DMS53 treated with DMSO at 0.1 percent for 48 hours (cell line): Measurements from ENCODE around the gene ZSCAN23.
"Not testable (repeated sequence)": the region's sequence is repeated elsewhere in the genome, so short reads cannot be mapped to it uniquely, and the experiment has no call there.

Source experiments
- DNase-seq: peaks from one replicate; lab custom pipeline; 2025; ENCODE audit not compliant: unreplicated experiment; lab: John Stamatoyannopoulos, UW

Gene ZSCAN23

DNA sequence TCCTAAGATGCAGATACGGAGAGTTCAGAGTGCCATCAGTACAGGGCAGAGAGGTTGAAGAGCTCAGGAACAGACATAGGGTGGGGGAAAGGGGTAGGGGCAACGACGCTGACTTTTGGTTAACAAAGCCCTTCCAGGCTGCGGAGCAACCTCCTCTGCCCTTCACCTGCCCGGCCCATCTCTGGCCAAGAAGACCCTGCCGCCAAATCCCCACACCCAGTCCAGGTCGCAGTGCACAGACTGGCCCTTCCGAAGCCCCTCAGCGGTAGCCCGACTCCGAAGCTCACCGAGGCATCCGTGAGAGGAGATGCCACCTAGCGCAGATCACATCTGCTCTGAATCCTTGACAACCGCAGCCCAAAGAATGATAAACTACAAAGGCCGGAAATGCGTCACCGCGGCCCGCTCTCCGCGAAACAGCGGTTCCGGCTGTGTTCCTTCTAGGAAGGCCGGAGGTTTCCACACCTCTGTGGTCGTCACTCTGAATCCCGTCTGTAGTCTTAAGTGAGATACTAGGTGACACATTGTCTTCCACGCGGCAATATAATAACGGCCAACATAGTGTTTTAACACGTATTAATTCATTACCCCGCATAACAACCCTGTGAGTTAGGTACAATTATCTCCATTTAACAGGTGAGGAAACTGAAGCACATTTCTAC, at the start of gene ZSCAN23:
ZSCAN23 (minus strand) TSS at position 380 of the 662 bp plus-strand sequence. CDS start 7,225 bp downstream, outside the sequence.
- DNase-seq, result no peak

DNA sequence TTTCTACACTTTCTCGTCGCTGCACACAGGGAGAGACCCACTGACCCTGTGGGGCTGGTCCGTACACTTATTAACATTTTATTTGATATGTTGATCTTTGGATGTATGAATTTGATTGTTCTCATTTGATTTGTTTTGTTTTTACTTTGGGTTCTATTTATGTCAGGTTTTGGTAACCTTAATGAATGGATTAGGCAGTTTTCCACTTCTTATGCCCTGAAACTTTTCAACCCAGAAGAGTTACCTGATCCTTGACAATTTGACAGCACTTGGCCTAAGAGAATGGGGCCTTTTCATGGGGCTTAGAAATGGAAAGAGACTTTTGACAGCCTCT, 48.7 kb upstream of the ZSCAN23 start:
- no peak for DNase-seq

DNA sequence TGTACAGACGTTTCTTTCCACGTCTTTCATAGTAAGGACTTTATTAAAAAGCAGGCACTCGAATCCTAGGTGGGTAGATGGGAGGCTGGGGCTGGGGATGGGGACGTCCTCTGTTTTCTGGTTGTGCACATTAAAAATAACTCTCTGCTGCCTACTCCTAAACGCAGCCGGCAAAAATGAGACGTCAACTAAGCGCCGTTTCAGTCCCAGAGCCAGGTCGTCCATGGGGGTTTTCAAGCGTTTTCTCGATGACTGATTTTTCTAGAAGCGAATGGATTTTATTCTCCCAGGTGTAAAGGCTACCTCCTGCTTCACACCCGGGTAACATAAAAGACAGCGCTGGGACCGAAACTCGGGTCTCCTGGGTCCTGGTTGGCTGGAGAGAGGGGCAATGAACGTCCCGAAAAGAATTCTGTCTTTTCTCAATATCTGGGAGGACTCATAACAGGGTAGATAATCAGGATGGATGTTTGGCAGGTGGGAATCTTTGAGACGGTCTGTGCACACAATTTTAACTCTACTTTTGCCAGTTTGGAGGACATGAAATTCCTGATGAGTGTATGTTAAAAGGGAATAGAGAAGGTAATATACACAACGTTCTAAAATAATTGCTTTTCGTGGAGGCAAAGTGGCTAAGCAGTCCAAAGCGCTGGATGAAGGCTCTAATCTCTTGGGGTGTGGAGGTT, 47.1 kb upstream of the ZSCAN23 start:
- DNase-seq, result no peak

DNA sequence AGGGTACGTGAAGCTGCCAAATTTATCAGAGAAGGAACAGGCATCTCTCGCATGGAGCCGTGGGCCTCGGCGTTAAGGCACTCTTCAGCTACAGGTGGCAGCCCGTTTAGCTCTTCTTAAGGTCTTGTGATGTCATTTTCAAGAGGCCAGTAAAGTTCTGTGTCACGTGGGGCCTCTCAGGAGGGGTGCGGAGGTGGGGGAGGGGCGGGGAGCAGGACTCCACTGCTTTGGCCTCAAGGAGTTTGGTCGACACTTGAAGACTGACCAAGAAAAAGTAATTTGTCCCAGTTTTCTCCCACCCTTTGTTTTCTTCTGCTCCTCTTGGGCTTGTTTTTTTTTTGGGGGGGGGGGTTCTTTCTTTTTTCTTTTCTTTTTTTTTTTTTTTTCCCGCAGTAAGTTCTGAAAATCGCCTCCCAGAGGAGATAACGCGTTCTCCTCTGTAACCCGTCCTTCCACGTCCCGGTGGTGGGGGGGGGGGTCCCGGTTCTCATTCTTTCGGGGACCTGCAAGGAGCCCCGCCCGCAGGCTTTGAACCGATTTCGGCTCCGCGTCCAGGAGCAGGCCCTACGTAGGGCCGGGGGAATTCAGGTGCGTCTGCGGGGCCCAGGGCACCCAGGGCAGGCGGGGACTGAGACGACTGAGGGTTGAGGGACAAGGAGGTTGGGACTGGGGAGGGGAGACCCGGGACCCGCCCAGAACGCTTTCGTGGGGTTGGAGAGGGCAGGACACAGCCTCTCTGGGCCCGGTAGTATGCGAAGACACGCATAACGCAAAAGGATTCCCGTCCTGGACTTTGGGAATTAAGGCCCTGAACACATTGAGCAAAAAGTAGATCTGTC, 46.3 kb upstream of the ZSCAN23 start:
- no peak for DNase-seq

DNA sequence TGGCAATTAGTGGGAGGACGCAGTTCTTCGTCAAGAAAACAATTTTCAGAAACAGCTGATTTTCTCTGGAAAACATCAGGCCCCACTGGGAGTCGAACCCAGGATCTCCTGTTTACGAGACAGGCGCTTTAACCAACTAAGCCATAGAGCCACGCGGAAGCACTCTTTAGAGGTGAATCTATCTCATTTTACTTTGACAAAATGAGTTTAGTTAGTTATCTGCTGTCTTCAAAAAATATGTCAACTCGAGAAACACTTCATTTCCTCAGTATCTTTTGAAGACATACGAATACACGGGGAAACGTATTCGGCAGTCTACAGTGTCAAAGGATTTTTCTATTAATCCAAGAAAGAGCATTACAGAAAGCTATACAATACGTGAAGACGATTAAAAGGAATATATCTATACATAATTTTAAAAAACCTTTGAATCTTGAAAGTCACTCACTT, 45.6 kb upstream of the ZSCAN23 start:
- DNase-seq, result no peak

DNA sequence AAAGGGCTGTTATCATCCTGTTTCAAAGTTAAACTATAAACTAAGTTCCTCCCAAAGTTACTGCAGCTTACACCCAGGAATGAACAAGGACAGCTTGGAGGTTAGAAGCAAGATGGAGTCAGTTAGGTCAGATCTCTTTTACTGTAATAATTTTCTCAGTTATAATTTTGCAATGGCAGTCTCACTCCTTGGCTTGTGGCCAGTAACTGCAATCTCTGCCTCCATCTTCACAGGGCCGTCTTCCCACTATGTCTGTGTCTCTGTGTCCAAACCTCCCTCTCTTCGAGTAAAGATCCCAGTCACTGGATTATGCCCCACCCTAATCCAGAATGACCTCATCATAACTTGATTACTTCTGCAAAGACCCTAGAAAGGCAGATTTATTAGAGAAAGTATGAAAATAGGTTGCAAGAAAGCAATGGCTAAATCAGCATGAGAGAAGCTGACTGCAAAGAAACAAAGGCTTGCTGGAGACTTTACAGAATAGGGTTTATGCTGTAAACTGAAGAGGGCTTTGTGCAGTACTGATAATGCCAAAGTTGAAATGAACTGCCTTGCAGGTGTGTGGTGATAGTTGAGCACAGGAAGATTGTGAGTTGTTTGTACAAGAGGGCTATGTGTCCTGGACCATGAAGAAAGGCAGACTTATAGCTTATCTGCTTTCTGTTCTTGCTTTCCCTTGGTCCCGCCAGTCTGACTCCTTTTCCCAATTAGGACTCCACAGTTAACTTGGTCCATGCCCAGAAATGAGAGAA, 43.9 kb upstream of the ZSCAN23 start:
- DNase-seq, result no peak

DNA sequence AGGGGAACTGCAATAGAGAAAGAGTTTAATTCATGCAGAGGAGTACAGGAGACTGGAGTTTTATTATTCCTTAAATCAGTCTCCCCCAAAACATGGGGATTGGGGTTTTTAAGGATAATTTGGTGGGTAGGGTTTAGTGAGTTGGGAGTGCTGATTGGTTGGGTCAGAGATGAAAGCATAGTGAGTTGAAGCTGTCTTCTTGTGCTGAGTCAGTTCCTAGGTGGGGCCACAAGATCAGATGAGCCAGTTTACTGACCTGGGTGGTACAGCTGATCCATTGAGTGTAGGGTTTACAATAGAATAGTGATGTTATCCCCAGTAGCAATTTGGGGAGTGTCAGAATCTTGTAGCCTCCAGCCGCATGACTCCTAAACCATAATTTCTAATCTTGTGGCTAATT, 43.2 kb upstream of the ZSCAN23 start:
- no peak for DNase-seq

DNA sequence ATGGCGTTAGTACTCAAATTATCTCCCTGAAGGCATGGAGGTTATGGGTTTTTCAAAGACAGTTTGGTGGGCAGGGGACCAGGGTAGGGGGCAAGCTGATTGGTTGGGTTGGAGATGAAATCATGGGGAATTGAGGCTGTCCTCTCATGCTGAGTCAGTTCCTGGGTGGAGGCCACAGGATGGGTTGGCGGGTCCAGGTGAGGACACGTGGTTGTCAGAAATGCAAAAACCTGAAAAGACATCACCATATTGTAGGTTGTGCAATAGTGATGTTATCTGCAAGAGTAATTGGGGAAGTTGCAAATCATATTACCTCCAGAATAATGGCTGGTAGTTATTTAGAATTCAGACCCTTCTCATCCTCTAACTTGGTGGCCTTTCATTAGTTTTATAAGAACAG, 42.2 kb upstream of the ZSCAN23 start:
- DNase-seq, result no peak

DNA sequence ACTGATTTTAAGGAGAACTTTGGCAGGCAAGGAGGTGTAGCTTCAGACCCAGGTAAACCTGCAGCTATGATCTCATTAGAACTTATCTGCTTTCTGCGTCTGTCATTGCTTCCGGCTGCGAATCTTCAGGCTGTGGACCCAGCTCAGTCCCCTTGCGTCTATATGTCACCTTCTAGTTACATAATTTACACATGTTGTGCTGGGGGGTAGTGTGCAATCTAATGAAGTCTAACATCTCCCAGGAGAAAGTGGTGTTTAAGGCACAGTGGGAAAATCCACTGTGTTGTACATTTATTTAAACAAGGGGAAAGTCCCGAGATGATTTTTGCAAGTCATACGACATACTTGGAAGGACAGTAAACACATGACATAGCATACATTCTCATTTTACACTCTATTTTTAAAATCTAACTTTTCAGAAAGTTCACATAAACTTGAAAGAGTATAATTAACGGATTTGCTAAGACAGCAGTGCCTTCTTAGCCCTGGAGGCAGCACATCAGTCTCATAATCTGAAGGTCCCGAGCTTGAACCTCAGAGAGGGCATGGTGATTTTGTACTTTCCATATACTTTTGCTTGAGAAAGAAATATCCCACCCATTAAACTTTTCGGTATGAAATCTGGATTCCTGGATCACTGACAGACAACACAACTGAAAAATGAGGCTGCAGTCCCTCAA, 37.1 kb upstream of the ZSCAN23 start:
- DNase-seq, result no peak

DNA sequence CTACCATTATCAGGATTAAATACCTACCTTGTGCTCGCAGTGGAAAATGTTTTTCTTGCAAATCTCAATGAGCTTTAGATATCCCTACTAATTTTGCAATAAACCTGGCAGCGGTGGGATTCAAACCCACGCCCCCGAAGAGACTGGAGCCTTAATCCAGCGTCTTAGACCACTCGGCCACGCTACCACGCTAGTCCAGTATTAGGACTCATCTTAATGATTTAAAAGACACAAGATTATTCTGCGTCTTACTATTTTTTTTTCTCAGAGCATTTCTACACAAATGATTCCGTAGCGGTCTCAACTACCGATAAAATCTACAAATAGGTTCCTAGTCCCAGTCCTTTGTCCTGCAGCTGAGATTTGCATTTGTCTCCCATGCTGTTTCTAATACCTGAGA, 35.2 kb upstream of the ZSCAN23 start:
- DNase-seq, result no peak

DNA sequence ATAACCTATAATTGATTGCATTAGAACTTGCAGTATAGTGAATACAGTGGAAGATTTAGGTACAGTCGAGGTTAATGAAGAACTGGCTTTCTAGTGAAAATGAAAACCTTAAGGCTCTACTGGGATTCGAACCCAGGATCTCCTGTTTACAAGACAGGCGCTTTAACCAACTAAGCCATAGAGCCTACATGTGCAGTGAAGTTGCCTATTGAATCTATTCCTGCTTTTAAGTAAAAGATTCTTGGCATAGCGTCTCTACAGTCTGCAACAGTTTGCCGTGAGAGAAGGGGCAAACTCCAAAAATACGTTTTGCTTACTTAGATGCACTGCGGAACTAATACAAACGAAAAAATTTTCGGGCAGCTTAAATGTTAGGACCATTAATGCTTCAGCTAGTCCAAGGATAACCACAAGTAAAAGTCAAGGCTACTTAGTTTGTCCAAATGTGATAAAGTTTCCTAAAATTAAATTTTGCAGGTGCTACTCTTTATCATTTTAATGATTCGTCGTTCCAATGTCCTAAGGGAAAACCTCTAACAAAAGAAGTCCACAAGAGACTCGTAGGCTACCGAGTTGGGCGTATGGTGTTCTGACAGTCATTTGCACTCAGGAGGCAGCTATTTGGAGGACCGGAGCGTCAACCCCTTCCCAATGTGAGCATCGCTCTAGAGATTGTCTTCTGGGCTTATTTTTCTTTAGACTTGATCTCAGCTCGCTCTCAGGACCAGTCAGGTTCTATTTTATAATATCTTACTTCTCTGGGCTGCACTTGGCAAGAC, 31.3 kb upstream of the ZSCAN23 start:
- no peak for DNase-seq

DNA sequence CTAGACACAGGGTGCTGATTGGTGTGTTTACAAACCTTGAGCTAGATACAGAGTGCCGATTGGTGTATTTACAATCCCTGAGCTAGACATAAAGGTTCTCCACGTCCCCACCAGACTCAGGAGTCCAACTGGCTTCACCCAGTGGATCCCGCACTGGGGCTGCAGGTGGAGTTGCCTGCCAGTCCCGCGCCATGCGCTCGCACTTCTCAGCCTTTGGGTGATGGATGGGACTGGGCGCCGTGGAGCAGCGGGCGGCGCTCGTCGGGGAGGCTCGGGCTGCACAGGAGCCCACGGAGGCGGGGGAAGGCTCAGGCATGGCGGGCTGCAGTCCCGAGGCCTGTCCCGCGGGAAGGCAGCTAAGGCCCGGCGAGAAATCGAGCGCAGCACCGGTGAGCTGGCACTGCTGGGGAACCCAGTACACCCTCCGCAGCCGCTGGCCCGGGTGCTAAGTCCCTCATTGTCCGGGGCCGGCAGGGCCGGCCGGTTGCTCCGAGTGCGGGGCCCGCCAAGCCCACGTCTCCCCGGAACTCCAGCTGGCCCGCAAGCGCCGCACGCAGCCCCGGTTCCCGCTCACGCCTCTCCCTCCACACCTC, 26.0 kb upstream of the ZSCAN23 start:
- DNase-seq, result not testable (repeated sequence)

DNA sequence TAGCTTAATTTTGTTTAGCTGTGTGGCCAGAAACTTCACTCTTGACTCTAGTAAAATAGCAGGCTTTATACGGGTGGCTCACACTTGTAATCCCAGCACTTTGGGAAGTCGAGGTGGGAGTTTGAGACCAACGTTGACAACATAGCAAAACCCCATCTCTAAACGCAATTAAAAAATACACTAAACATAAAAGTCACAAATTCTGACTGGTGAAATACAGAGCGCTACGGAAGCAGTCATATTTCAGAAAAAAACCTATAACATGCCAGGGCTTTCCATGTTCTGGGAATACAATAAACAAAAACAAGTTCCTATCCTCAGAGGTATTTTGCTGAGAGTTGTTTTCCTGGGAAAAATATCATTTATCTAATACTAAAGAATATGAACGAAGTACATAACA, 24.8 kb upstream of the ZSCAN23 start:
- no peak for DNase-seq

DNA sequence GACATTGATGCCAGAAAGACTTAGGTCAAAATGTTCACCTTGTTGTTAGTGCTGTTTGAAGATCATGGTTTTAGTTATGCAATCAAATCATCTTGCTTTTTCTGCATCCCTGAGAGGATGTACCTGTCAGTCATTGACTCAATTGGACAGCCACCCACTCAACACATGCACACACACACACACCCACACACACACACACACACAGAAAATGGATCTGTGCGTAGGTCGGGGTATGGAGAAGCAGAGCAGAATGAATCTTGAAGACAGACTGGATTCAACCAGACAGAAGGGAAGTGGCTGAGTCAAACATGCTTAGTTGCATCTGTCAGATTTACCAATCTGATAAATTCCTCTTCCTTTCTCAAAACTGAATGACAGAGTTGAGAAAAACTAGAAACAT, 19.1 kb upstream of the ZSCAN23 start:
- DNase-seq, result no peak

DNA sequence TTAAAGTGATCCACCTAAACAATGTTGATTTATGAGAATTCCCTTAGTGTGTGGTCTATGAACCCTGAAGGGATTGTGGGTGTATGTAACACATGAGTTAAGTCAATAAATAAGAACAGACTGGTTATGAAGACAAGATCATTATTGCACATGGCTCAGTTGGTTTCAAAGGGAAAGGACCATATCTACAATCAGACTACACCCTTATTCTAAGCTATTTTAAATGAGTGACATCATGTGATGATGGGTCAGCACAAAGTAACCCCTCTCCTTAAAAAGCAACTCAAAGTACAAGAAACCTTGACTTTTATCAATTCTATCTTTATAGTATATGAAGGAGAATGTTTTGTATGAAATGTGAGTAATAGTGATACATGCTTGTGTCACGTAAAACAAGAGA, 15.3 kb upstream of the ZSCAN23 start:
- no peak for DNase-seq

DNA sequence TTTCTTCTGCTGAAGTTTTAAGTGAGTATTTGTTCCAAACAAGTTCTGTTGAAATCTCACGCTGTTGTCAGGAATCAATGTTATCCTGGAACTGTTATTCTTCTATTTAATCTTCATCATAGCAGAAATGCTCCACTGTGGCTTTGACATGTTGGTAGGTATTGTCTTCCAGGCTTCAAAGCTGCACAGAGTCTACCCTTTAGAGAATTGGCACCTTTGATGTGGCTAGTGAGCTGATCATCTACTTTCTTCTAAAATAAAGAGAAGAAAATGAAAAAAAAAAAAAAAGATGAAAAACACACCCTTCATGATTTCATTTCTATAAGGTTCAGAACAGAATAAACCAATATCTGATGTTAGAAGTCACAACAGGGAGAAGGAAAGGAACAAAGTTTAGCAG, 5.8 kb upstream of the ZSCAN23 start:
- no peak for DNase-seq

DNA sequence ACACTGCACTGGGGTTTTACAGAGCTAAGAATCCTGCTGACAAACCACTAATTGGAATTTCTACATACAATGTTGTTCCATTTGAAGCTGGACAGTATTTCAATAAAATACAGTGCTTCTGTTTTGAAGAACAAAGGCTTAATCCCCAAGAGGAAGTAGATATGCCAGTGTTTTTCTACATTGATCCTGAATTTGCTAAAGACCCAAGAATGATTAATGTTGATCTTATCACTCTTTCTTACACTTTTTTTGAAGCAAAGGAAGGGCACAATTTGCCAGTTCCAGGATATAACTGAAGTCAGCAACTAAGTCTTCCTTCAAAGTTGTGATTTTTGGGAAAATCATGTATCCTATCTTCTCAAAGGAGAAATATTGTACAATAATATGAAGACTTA, 4.2 kb upstream of the ZSCAN23 start:
- DNase-seq, result not testable (repeated sequence)

DNA sequence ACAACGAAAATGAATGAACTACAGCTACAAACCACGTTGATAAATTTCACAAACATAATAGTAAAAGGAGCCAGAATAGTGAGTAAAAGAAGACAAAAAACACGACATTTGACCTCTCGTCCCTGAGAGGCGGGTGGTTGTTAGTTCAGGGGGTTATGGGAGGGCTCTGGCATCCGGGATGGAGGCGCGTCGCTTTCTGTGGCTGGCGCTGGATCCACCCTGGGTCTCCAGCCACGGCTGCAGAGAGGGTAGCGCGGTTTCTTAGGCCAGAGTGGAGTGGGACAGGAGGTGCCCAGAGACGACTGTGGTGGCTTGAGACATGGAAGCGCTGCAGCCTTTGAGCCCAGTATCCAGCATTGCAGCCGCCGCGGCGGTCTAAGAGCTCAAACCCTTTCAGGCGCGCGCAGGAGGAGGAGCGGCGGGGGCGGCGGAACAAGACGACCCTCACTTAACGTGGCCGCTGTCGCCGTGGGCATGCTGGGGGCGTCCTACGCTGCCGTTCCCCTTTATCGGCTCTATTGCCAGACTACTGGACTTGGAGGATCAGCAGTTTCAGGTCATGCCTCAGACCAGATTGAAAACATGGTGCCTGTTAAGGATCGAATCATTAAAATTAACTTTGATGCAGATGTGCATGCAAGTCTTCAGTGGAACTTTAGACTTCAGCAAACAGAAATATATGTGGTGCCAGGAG, 3.7 kb upstream of the ZSCAN23 start:
- no peak for DNase-seq

DNA sequence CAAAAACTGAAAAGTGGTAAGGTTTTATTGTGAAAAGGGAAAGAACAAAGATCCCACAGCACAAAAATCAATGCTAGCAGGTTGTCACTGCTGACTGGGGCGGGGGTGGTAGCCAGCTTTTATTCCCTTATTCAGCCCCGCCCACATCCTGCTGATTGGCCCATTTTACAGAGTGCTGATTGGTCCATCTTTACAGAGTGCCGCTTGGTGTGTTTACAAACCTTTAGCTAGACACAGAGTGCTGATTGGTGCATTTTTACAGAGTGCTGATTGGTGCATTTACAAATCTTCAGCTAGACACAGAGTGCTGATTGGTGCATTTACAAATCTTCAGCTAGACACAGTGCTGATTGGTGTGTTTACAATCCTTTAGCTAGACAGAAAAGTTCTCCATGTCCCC, 1.5 kb upstream of the ZSCAN23 start:
- DNase-seq, result not testable (repeated sequence)
